ENCODE data around the gene PIP5K1B.

GRCh38 chr9:68883224-68883623, 178.2 kb downstream of the PIP5K1B start:
- TF ChIP-seq CTCF (IDR thresholded peaks at IDR 0.05; ENCODE audit: borderline replicate concordance, extremely low read depth, low read length, poor library complexity, severe bottlenecking) (no peak), EZH2 (IDR thresholded peaks at IDR 0.05; ENCODE audit: borderline replicate concordance, low read depth, low read length, severe bottlenecking) (no peak)
